OCI-M1 (cell line): ENCODE data around the gene DBN1.

Experiments used
- DNase-seq: peaks from one replicate; lab custom pipeline; 2025; lab: John Stamatoyannopoulos, UW

Gene DBN1

DNA sequence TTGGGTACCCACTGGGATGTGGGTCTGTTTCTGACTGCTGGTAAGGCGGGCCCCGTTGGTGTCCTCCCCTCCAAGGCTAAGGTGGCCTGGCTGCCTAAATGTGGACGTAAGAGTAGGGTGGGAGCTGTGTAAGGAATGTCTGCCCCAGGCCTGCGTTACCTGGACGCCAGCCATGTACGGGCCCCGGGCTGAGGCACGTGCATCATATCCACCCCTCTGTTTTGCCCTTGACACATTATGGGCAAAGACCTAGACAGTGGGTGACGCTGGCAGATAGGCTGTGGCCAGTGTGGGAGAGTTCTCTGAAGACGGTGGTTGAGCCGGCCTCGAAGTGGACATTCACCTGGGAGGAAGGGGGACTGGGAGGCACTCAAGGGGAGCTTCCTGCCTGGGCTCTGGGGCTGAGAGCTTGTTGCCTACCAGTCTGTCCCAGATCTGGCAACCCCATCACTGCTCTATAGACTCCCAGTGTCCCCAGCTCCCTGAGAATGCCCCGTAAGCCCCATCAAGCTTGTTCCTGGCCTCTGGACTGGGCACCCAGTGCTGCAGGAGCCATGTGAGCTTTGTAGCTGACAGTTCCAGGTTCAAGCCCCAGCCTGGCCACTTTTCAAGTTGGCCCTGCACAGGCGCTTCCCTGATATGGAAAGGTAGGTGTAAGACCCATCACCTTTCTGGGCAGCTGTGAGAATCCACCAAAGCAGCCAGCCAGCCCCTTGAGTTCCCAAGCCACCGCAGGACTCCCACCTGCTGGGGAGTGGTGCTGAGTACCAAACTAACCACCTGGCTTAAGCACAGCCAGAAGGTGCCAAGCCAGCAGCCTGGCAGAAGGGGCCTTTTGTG, 30.1 kb downstream of the DBN1 start:
- no peak for DNase-seq

DNA sequence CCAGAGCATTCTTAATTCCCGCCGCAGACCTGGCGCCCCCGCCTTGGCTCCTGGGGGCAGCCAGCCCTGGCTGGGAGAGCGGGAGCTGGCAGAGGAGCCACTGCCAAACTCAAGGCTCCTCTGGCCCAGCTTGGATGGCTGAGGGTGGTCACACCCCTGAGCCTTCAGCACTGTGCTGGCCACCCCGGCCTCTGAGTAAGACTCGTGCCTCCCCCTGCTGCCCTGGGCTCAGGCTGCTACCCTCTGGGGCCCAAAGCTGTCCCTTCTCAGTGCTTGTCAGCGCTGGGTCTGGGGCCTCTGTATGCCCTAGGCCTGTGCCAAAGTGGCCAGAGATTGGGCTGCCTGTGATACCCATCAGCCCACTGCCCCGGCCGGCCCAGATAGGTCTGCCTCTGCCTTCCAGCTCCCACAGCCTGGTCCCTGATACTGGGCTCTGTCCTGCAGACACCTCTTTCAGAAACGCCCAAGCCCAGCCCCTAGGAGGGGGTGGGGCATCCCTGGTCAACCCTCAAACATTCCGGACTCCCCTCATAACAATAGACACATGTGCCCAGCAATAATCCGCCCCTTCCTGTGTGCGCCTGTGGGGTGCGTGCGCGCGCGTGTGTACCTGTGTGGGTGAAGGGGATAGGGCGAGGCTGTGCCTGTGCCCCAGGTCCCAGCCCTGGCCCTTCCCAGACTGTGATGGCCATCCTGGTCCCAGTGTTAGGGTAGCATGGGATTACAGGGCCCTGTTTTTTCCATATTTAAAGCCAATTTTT, 31.2 kb downstream of the DBN1 start:
- DNase-seq: no peak

DNA sequence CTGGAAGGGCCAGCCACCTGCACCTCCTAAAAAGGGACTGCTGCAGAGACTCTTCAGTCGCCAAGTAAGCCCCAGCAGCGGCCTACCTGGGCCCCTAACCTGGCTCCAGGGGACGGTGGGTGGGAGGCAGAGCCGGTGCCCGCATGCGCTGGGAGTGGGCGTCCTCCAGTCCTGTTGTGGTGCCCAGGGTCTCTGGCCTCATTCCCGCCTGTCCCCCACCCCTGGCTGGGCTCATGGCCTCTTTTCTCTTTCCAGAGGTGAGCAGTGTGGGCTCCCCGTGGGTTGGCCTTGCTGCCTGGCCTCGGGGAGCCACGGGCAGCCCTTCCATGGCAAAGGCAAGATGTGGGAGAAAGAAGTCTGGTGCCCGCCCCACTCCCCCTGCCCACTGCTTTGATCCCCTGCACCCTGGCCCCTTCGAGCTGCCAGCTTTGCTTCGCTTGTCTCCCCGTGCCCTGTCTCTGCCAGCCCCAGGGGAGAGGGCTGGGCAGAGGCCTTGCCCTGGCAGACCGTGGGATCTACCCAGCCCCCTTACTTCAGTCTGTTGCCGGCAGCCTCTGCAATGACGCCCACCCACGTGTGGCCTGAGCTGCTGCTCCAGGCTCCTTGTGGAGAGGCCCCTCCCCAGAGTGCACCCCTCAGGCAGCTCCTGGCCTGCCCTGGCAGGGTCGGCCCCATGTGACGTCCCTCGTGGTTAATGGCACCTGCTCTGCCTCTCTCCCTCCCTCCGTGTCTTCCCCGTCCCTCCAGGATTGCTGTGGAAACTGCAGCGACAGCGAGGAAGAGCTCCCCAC, 32.2 kb downstream of the DBN1 start:
- DNase-seq: no peak

DNA sequence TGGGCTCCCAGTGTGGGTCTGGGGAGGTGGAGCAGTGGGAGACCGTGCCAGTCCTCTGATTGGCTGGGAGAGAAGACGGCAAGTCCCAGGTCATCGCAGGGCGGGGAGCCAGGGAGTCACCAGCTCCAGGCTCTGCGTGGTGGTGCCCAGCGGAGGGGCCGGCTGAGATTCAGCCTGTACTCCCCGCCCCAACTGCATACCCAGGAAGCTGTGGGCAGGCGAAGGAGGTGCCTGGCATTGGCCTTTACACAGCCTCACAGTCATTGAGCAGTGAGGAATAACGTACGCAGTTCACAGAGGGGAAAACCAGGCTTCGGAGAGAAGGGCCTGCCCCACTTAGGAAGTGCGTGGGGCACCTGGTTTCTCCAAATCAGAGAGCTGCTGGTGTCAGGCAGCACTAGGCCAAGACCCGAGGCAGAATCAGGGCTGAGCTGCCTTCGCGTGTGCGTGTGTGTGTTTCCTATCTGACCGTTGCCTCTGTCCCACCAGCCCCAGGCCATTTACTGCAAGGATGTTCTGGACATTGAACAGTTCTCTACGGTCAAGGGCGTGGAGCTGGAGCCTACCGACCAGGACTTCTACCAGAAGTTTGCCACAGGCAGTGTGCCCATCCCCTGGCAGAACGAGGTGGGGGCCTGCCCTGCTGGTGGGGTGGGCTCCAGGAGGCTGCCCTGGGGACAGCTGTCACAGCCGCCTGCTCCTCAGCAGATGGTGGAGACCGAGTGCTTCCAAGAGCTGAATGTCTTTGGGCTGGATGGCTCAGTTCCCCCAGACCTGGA, 33.0 kb downstream of the DBN1 start:
- no peak for DNase-seq

DNA sequence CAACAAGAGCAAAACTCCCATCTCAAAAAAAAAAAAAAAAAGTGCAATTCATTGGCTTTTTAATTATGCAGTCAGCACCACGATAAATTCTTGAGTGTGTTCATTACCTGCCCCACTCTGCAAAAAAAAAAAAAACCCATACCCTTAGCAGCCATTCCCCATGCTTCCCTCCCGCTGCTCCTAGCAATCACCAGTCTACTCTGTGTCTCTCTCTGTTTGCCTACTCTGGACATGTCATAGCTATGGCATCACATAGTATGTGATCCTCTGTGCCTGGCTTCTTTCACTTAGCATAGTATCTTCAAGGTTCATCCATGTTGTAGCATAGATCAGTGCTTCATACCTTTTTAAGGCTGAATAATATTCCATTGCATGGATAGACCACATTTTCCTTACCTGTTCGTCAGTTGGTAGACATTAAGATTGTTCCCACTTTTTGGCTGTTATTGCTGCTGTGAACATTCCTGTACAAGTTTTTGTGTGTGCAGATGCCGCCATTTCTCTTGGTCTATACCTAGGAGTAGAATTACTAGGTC, 33.8 kb downstream of the DBN1 start:
- DNase-seq: no peak

DNA sequence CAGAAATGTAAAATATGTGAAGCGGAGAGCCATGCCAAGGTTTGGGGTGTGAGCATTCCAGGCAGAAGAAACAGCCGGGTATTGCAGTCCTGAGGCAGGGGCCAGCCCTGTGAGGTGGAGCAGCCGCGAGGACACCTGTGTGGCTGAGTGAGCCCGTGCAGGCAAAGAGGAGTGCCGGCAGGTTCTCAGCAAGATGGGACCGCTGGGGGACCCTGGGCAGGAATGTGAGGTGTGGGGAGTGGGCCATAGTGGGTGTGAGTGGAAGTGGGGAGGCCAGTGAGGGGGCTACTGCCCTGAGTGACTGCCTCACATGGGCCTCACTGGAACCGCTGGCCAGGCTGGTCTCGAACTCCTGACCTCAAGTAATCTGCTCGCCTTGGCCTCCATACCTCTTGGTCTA, 35.0 kb downstream of the DBN1 start:
- no peak for DNase-seq

DNA sequence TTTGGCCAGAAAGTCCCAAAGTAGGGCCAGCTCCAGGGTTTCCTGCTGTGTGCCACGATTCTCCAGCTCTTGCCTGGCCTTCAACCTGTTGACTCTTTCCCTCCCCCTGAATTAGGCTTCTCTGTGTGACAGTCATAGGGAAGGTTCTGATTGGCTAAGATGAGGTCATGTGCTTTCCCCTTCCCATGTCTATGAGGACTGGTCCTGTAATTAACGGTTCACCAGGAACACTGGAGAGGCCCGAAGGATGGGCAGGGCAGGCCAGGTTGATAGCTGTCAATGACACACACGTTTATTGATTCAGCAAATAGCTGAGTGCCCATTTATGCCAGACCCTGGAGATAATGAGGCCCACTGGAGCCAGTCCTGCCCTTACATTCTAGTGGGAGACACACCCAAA, 35.8 kb downstream of the DBN1 start:
- no peak for DNase-seq

DNA sequence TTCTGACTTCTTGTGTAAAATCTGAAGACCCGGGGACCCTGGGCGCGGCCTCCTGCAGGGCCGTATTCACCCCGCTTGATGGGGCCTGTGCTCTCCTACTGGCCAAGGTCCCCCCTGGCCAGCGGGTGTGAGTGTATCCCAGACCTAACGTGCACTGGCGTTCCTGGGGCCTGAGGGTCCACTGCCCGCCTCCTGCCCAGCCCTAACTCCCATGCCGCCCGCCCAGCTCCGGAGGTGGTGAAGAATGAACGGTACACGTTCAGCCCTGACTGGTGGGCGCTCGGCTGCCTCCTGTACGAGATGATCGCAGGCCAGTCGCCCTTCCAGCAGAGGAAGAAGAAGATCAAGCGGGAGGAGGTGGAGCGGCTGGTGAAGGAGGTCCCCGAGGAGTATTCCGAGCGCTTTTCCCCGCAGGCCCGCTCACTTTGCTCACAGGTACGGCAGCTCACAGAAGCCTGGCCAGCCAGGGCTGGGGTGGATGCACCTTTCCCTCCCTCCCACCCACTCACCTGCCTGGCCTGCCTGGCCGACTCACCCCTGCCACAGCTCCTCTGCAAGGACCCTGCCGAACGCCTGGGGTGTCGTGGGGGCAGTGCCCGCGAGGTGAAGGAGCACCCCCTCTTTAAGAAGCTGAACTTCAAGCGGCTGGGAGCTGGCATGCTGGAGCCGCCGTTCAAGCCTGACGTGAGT, 37.4 kb downstream of the DBN1 start:
- DNase-seq: no peak

DNA sequence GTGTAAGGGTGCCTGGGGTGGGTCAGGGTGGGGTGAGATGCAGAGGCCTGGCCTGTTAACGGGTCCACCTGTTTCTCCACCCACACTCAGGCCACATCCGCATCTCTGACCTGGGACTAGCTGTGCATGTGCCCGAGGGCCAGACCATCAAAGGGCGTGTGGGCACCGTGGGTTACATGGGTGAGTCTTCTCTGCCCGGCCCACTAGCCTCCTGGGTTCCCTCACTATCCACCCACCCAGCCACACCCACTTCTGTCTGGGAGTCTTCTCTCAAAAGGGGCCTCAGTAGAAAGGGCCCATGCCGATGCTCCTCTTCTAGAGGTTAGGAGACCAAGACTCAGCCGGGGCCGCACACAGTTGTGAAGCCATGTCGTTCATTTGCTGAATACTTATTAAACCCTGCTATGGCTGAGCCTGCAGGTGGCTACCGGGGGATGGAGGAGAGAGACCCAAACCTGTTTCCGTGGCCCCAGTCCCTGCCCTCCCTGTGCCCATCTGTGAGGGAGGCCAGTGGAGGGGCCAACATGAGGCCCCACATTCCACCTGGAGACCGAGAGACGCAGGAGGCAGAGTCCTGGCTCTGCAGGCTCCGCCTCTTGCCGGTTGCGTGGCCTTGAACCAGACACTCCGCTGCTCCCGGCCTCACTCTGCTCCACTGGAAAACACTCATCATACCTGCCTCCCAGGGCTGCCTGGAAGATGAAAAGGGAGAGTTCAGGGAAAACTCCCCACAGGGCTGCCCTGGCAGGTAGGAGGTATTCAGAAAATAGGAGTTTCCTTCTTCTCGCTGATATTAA, 38.3 kb downstream of the DBN1 start:
- no peak for DNase-seq

DNA sequence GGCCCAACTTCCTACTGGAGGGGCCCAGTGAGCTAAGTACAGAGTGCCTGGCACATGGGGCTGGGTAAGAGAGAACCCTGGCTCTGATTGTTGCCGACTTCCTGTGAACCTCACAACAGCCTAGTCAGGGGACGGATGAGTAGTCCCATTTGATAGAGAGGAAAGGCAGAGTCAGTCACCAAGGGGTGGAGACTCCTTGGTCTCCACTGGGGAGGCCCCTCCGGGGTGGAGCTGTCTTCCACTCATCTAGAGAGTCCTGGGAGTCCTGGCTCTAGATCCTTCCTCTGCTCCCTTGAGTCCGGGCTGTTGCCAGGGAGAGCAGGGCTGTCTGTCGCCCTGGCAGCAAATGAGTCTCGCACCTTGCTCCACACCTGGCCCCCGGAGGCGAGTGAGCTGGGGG, 39.0 kb downstream of the DBN1 start:
- DNase-seq: no peak

DNA sequence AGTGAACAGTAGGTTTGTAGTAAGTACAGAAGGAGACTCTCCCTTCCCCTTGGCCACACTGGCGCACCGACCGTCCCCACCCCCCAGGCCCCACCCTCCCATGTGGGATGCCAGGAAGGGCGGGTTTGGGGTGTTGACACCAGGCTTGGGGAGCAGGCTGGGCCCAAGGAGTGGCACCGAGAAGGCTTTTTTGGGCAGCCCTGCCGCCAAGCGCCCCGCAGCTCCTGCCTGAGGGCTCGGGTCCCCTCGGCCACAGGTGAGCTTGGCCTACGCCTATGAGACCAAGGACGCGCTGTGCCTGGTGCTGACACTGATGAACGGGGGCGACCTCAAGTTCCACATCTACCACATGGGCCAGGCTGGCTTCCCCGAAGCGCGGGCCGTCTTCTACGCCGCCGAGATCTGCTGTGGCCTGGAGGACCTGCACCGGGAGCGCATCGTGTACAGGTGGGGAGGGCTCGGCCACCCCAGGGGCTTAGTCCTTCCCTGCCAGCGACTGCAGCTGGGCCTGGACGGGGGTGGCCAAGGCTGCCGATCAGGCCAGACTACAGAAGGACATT, 39.7 kb downstream of the DBN1 start:
- DNase-seq: no peak

DNA sequence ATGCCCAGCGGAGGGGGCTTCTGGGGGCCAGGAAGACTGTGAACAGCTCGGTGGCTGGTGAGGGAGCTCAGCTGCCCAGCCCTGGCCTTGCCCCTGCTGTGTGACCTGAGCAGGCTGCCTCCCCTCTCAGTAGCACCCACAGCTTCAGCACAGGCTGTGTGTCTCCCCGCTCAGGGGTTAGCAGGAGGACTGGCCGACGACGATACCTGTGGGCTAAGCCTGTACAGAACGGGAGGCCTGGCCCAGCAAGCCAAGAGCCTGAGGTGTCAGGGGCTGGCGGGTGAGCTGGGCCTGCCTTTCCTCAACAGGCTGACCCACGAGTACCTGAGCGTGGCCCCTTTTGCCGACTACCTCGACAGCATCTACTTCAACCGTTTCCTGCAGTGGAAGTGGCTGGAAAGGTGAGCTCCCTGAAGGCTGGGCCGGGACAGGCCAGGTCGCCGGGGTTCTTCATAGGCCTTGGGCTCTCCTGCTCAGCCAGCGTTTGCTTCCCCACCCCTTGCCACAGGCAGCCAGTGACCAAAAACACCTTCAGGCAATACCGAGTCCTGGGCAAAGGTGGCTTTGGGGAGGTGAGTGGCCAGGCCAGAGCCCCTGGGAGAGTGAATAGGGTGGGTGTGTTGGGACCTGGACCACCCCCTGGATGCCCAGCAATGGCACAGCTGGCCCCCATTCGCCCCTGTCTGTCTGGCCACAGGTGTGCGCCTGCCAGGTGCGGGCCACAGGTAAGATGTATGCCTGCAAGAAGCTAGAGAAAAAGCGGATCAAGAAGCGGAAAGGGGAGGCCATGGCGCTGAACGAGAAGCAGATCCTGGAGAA, 40.4 kb downstream of the DBN1 start:
- no peak for DNase-seq

DNA sequence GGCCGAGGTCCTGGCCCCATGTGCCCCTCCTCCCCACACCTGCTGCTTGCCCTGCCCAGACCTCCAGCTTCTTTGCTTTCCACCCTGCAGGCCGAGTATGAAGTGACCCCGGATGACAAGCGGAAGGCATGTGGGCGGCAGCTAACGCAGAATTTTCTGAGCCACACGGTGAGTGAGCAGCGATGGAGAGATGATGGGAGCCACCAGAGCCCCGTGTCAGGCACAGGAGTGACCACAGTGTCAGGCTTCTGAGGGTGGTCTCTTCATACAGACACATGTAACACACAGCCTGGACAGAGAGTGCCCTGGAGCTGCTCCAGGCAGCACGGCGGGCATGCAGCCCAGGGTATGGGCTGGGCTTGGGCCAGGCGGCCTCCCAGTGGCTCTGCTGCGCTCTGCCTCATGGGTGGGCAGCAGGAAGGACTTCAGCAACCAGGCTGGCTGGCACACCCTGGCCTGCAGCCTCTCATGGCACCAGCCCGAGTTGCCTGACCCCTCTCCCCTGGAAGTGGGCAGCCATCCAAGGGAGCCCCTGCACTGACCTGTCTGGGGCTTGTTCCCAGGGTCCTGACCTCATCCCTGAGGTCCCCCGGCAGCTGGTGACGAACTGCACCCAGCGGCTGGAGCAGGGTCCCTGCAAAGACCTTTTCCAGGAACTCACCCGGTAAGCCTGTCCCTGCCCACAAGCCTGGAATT, 41.1 kb downstream of the DBN1 start:
- DNase-seq: no peak

DNA sequence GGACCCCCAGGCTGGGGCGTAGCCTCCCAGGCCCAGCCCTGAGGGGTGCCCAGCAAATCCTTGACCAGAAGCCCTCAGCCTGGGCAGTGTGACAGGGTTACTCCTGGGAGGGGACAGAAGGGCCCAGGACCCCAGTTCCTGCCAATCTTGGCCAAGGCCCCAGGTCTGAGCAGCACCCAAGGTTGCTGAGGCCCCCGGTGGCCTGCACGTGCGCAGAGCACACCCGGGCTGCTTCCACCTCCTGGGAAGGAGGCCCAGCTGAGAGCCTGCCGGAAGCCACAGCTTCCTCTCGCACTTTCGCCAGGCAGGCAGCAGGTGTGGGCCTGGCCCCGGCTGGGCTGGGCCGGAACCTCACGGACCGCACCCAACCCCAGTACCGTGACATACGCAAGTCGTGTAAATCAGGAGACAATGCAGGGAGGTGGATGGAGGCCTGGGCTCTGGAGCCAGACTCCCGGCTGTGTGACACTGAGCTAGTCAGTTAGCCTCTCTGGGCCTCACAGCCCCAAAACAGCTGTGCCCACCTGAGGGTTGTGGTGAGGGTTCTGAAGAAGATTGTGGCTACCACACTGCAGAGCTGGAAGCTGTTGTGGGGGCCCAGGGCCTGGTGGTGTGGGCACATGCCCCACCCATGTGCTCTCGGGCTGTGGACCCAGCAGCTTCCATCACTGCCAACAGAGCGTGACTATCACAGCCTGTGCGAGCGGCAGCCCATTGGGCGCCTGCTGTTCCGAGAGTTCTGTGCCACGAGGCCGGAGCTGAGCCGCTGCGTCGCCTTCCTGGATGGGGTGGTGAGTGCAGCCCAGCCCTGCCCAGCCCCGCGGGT, 41.9 kb downstream of the DBN1 start:
- no peak for DNase-seq

DNA sequence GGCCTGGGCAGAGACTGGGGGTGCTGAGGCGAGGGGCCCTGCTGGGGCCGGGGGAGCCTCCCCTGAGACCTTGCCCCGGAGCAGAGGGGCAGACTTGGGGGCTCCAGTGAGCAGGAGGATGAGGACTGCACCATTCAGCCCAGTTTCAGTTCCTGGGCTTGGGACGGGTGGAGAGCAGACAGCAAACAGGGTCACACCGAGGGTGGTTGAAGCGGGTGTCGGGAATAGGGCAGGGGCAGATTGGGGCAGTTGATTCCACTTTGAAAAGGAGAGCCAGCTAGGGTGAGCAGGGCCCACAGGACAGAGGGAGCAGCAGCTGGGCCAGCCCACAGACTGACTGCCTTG, 42.5 kb downstream of the DBN1 start:
- no peak for DNase-seq

DNA sequence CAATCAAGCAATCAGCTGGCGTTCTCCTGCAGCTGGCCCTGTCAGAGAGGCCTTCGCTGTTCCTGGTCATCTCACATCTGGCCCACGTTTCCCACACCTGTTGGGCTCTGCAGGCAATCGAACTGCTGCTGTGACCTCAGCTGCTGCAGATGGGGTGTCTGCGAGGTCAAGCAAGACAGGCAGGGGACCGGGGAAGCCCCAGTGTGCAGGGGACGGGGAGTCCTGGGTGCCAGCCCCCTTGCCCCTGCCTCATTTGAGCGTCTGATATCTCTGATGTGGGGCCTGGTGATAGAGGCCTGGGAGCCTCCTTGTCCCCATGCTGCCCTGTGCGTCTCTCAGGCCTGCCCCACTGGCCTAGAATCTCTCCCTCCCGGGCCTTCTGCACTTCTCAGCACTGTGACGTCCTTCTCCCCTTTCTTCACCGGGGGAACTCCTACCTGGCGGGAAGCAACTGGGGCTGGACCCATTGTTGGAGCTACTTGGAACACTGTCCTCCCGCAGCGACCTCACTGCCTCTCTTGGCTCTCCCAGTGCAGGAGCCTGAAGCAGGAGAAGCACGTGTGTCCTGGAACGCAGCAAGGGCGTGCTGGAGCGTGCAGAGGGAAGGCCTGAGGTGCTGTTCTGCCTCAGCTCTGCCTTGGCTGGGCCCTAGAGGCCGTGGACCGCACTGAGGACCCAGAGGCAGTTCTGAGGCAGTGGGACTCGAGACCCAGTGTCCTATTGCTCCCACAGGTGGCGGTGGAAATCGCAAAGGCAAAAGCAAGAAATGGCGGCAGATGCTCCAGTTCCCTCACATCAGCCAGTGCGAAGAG, 43.1 kb downstream of the DBN1 start:
- no peak for DNase-seq
